Ishikawa (cell line): ENCODE data around the gene TTC3.

Experiments used
- CREB1 ChIP-seq: IDR thresholded peaks from 2 replicates; pipeline ENCODE4 v1.6.1; 2012; ENCODE audit warnings: low read depth
- RAD21 ChIP-seq: IDR thresholded peaks from 2 replicates; pipeline ENCODE4 v1.6.1; 2012; ENCODE audit warnings: low read depth
- TCF12 ChIP-seq: IDR thresholded peaks from 2 replicates; pipeline ENCODE4 v1.6.1; 2012; ENCODE audit warnings: low read depth
- TF ChIP-seq, protein P1 (sequence below): IDR thresholded peaks from 2 replicates; pipeline ENCODE4 v1.6.1; 2012
- TF ChIP-seq, protein P2 (sequence below): IDR thresholded peaks from 2 replicates; pipeline ENCODE4 v1.6.1; 2012

DNA sequence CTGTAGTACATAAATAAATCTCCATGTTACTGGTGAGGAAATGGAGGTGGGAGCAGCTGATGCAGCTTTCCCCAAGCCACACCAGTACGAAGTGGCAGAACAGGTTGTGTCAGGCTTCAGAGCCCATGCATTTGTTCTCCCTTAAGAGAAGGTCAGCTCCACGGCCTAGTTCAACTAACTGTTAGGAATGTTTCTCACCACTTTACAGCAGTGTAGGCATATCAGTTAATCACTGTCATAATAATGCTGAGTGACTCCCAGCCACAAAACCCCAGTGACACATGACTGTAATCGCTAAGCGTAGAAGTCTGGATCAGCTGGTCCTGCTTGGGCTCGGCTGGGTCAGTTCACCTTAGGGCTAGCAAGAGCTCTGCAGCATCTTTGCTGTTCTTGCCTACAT is 103.7 kb downstream of the TTC3 start:
- TF ChIP-seq TCF12 (0 out of 2 replicates have a peak, but pooled peaks have one; percentile 24), RAD21 (no peak), CREB1 (no peak)
- TF ChIP-seq, protein P1, sequence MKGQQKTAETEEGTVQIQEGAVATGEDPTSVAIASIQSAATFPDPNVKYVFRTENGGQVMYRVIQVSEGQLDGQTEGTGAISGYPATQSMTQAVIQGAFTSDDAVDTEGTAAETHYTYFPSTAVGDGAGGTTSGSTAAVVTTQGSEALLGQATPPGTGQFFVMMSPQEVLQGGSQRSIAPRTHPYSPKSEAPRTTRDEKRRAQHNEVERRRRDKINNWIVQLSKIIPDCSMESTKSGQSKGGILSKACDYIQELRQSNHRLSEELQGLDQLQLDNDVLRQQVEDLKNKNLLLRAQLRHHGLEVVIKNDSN = peak; percentile 26; the same call in 1 of the 2 replicates
- TF ChIP-seq, protein P2, sequence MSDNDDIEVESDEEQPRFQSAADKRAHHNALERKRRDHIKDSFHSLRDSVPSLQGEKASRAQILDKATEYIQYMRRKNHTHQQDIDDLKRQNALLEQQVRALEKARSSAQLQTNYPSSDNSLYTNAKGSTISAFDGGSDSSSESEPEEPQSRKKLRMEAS = peak; percentile 30; the same call in 1 of the 2 replicates
